Right ventricle myocardium superior (tissue), 1 donor: Measurements from ENCODE around the gene KRTAP5-11. TPM values are rescaled to one million over a fixed set of nuclear protein-coding genes. Genes with fewer than 3 reads are reported as not detected.
"Not testable (repeated sequence)": the region's sequence is repeated elsewhere in the genome, so short reads cannot be mapped to it uniquely, and the experiment has no call there.

Experiments
- ATAC-seq: fragments of 200-7000 bp; cut with Tn5 transposase; one replicate; pipeline ENCODE4 v1.9.1; 2020; ENCODE audit warnings: mild to moderate bottlenecking; ENCODE audit not compliant: poor library complexity
- DNase-seq: peaks from one replicate; pipeline ENCODE4 v3.0.0-alpha.2; 2020
- intact Hi-C: fragments of 100-400 bp; cut with DNase I; formaldehyde crosslinking; loops from one replicate; pipeline ENCODE4 v1.11.2; 2022
- total RNA-seq: library from RNA; stranded (reverse); fragmentation: NEBNext Ultra II Directional; extraction: Animal tissue kit (Norgen Biotek cat#: 25700); gene quantifications from one replicate; pipeline ENCODE4 v1.2.1, GENCODE V29; 2021
- donor health status: DM: no; HTN: yes; CAD: no; lungs with severe emphysema.

Gene KRTAP5-11
- total RNA-seq, 1 donor from 2014 or later, result not detected

- intact Hi-C loops, ATAC-seq, DNase-seq: not testable (repeated sequence)
Measured at GRCh38 chr11:71539971-71540370, 42.7 kb downstream of the KRTAP5-11 start.

GRCh38 chr11:71539017-71539416 lies 43.7 kb downstream of the KRTAP5-11 start:
- intact Hi-C loops, result no loop called here
- DNase-seq, result no peak
- no peak for ATAC-seq

- intact Hi-C loops, result no loop called here
- no peak for DNase-seq
- no peak for ATAC-seq
Measured at GRCh38 chr11:71538666-71538990, 44.0 kb downstream of the KRTAP5-11 start.

GRCh38 chr11:71537977-71538665 lies 44.6 kb downstream of the KRTAP5-11 start, which contains the start of gene KRTAP5-8:
KRTAP5-8 (plus strand) TSS chr11:71538025; CDS start chr11:71538056, 31 bp downstream.
- DNase-seq, ATAC-seq, intact Hi-C loops: not testable (repeated sequence)

- no peak for DNase-seq
- no peak for ATAC-seq
- intact Hi-C loops, result no loop called here
Measured at GRCh38 chr11:71537537-71537936, 45.1 kb downstream of the KRTAP5-11 start.

- ATAC-seq (no peak), DNase-seq (no peak)
- intact Hi-C loops, result no loop called here
Measured at GRCh38 chr11:71535825-71536224, 46.9 kb downstream of the KRTAP5-11 start.

- intact Hi-C loops, ATAC-seq, DNase-seq: not testable (repeated sequence)
Measured at GRCh38 chr11:71534711-71535608, 47.7 kb downstream of the KRTAP5-11 start.

- no peak for ATAC-seq
- no peak for DNase-seq
- intact Hi-C loops, result no loop called here
Measured at GRCh38 chr11:71532036-71532610, 50.6 kb downstream of the KRTAP5-11 start.

Other genes with a start within 250 kb of the KRTAP5-11 start
- gene DHCR7, start 134.5 kb downstream of the KRTAP5-11 start, total RNA-seq, result 48.5 TPM
- 18.5 TPM for gene NADSYN1, start 129.7 kb downstream of the KRTAP5-11 start, total RNA-seq
- not detected for gene KRTAP5-7, start 55.6 kb downstream of the KRTAP5-11 start, total RNA-seq
- not detected for gene KRTAP5-8, start 44.9 kb downstream of the KRTAP5-11 start, total RNA-seq
- not detected for gene KRTAP5-9, start 34.5 kb downstream of the KRTAP5-11 start, total RNA-seq
- not detected for gene KRTAP5-10, start 17.3 kb downstream of the KRTAP5-11 start, total RNA-seq